A549 treated with AZD9567 at 1 μM for 4 hours (cell line): ENCODE measurements around the gene ADGRG3. TPM values are rescaled to one million over a fixed set of nuclear protein-coding genes. Genes with fewer than 3 reads are reported as not detected.

Experiments used
- total RNA-seq: library from RNA; stranded (reverse); fragments of 200-300 nt; extraction: Qiagen RNA extraction; gene quantifications from 5 replicates; pipeline ENCODE4 v1.2.3, GENCODE V29; 2022; ENCODE audit not compliant: insufficient read depth

ADGRG3 gene, protein sequence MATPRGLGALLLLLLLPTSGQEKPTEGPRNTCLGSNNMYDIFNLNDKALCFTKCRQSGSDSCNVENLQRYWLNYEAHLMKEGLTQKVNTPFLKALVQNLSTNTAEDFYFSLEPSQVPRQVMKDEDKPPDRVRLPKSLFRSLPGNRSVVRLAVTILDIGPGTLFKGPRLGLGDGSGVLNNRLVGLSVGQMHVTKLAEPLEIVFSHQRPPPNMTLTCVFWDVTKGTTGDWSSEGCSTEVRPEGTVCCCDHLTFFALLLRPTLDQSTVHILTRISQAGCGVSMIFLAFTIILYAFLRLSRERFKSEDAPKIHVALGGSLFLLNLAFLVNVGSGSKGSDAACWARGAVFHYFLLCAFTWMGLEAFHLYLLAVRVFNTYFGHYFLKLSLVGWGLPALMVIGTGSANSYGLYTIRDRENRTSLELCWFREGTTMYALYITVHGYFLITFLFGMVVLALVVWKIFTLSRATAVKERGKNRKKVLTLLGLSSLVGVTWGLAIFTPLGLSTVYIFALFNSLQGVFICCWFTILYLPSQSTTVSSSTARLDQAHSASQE
- 0.40 to 0.71 TPM (median 0.54 TPM) in 5 replicates for total RNA-seq

DNA sequence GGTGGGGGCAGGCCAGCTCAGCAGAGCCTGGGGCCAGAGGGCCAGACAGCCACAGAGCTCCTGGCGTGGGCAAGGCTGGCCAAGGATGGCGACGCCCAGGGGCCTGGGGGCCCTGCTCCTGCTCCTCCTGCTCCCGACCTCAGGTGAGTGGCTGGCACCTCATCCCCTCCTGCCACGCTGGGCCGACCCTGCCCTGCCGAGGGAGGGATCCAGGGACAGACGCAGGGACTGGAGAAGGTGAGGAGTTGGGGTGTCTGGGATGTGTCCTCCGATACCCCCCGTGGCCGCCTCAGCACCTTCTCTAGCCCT lies at the start of gene ADGRG3:
TSS of gene ADGRG3 (plus strand) at position 44 of the 309 bp plus-strand sequence. CDS start at position 86, 42 bp downstream.

DNA sequence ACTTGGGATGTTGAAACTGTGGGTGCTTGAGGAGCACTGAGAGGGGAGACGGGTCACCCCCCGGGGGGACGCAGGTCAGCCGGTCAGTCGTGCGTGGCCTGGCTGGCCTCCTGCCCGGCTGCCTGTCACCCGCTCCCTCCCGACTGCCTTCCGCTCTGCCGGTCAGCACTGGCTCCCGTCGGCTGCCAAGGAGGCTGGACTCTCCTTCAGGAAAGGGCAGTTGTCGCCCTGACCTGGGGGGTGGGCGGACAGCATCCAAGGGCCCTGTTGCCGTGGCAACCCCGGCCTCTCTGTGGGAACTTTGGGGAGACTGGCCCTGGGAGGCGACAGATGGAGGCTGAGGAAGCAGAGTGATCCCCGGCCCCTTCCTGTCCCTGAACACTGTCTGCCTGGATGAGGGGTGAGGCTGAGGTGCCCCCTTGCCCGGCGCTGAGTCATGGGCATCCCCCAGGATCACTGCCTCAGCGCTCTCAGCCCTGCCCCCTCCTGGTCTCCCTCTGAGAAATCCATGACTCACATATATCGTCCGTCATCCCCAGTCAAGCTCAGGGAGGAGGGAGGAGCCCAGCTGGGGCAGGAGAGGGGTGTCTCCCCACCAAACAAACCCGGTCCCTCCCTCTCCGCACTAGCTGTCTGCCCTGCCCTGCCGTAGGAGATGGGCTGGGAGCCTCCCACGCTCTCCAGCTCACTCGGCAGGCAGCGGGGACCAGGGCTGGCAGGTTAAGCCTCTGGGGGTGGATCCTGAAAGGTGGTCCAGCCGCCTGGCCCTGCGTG lies 39.9 kb upstream of the ADGRG3 start, which contains the start of gene ADGRG1:
TSS of gene ADGRG1 (plus strand) at position 623 of the 774 bp plus-strand sequence. CDS start 21,658 bp downstream, outside the sequence.

DNA sequence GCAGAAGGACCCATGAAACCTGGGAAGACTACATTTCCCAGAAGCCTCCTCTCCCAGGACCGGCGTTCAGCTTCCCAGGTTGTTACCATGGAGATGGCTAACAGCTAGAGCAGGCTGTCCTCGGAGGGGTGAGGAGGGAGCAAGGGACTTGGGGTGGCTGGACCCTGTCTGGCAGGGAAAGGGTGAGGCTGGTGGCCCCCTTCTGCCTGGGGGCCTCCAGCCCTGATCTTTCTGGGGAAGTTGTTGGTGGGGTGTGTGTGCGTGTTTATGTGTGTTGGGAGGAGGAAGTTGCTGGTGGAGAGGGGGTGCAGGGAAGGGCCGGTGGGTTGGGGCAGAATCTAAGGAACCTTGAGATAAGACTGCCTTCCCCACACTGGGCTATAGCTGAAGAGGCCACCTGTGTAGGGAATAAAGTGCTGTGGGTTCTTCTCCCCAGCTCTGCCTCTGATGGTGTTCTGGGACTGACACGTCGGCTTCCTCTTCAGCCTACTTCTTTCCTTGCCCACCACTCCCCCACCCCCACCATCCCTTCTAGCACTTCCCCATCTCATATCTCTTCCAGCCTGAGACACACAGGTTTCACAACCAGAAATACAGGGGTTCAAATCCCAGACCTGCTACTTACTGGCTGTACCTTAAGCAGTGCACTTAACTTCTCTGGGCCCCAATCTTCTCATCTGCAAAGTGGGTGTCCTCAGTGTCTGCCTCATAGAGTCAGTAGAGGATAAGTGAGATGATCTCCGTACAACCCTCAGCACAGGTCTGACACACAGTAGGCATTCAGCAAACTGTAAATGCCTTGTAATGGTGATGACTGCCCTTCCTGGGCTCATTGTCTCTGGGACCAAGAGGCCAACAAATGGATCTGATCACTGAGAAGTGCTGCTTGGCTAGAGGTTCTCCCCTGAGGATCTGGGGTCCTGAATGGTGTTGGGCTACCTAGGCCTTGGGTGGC lies 26.9 kb downstream of the ADGRG3 start, which contains the start of gene DRC7:
TSS of gene DRC7 (plus strand) at position 82 of the 955 bp plus-strand sequence. CDS start 3,144 bp downstream, outside the sequence.

DNA sequence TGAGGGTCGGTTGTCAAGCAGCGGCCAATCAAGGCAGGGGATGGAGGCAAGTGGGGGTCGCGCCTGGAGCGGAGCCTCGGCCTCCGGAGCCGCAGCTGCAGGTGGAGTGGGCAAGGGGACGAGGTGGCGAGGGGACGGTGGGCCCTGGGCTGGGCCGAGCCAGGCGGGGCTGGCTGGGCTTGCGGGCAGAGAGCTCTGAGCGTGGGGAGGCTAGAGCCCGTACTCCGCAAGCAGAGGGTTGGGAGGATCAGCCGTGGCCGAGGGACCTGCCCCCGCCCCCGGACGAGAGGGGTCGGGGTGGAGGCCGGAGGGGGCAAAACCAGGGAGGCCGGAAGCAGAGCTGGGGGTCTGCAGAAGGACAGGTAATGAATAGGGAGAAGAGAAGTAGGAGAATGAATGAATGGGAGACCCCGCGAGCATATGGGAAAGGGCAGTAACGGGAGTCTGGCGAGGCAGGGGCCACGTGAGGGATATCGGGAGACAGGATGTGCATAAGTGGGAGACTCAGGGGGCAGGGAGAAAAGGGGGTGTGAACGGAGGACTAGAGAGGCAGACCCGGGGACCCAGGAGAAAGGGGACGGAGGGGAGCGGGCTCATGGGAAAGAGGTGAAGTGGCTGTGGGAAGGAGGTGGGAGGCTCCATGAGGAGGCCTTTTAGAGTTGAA lies 67.8 kb downstream of the ADGRG3 start, which contains the start of gene KATNB1:
TSS of gene KATNB1 (plus strand) at position 16 of the 664 bp plus-strand sequence. CDS start 1,474 bp downstream, outside the sequence.

Other genes starting within 250 kb of the ADGRG3 start
- gene CIAPIN1, start 220.9 kb upstream of the ADGRG3 start, total RNA-seq: 71.9 to 141 TPM (median 75.6 TPM) in 5 replicates
- 44.3 to 53.5 TPM (median 52.4 TPM) in 5 replicates for gene COQ9, start 220.8 kb upstream of the ADGRG3 start, total RNA-seq
- gene POLR2C, start 205.6 kb upstream of the ADGRG3 start, total RNA-seq: 107 to 180 TPM (median 110 TPM) in 5 replicates
- 22.9 to 33.3 TPM (median 32.2 TPM) in 5 replicates for gene DOK4, start 181.8 kb upstream of the ADGRG3 start, total RNA-seq
- gene CCDC102A, start 131.7 kb upstream of the ADGRG3 start, total RNA-seq: 6.3 to 7.0 TPM (median 6.9 TPM) in 4 of 5 replicates, not detected in the other
- 0.02 to 0.03 TPM in 2 of 5 replicates, not detected in the others for gene ADGRG5, start 125.7 kb upstream of the ADGRG3 start, total RNA-seq
- 127 to 176 TPM (median 155 TPM) in 5 replicates for gene ADGRG1, start 39.7 kb upstream of the ADGRG3 start, total RNA-seq
- 0.07 to 0.12 TPM (median 0.10 TPM) in 4 of 5 replicates, not detected in the other for gene DRC7, start 26.5 kb downstream of the ADGRG3 start, total RNA-seq
- 15.6 to 22.6 TPM (median 21.3 TPM) in 5 replicates for gene KATNB1, start 67.5 kb downstream of the ADGRG3 start, total RNA-seq
- gene KIFC3, start 134.2 kb downstream of the ADGRG3 start, total RNA-seq: 92.5 to 142 TPM (median 136 TPM) in 5 replicates